ENCODE results near the gene PACC1. TPM values are rescaled to one million over a fixed set of nuclear protein-coding genes. Genes with fewer than 3 reads are reported as not detected.

PACC1 gene
- total RNA-seq, 2 experiments from 2014 or later = 11.4 to 12.1 TPM

DNA sequence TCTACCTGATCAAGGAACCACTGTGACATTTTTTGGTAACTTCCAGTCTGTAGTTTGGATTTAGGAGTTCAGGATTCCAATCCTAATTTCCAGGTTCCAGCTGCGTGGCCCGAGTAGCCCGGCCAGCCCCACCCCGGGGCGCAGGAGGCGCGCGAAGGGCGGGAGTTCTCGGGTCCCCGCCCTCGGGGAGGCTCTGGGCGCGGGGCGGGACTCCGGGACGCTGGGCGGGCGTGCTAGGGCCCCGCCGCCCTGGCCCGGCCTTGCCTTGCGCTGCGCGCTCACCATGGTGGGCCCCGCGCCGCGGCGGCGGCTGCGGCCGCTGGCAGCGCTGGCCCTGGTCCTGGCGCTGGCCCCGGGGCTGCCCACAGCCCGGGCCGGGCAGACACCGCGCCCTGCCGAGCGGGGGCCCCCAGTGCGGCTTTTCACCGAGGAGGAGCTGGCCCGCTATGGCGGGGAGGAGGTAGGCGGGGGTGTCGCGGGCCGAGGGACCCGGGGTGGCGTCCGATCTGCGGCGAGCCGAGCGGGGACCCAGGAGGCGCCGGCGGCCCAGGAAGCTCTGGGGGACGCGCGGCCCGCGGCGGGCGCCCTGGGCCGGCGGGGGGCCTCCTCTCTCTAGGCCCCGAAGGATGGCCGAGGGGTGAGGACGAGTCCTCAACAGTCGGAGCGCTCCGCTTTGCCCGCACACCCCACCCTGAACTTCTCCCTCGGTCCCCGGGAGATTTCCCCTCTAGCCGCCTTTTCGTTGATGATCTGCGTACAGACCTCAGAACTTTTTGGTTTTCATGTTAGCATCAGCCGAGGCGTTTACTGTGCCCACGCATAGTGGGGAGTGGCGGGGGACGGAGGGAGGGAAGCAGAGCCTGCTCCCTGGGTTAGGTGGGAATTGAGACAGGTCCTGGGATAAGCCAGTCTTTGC, 18.2 kb upstream of the PACC1 start, which contains the start of gene NENF:
Gene NENF (plus strand): TSS at position 260 of the 916 bp plus-strand sequence. CDS start 24 bp downstream, at position 284.
- Mint-ChIP-seq H3K36me3 (ENCODE audit: low read depth) (no peaks in the 10 kb centered on the region), H3K27me3 (peaks cover 2% of the 10 kb centered on the region), H3K27ac (no peak within 1 kb of the TSS), H3K4me3 (peak within 1 kb of the TSS; percentile 74), H3K4me1 (peaks cover 23% of the 10 kb centered on the region), H3K9me3 (no peaks in the 10 kb centered on the region)
- POLR2A ChIA-PET = interaction anchor here (0.7 to 2.2 kb wide), 6 partner anchors 18 to 757 kb away, joined by 3 to 13 read pairs (median 4); partner anchors contain the start of genes DTL, INTS7, NEK2 and PACC1
- peak; percentile 82 for DNase-seq
- CTCF ChIA-PET = interaction anchor here (0.7 to 1.4 kb wide), 6 partner anchors 23 to 752 kb away, joined by 3 to 11 read pairs (median 4); partner anchors contain the start of genes DTL and INTS7

DNA sequence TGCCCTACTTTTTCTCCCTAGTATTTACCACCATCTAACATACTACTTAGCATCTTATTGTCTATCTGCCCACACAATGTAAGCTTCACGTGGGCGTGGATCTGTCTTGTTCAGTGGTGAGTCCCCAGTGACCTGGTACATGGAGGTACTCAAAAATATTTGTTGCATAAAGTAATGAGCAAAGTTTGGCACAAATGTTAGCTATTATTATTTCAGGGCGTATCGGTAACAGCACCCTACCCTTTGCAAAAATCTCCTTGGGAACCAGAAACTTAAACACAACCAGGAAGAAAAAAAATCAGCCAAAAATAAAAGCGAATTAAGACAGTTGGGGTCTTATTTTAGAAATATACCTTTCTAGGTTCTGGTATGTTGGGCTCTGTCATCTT, 17.6 kb upstream of the PACC1 start:
- H3K4me3 Mint-ChIP-seq = peak overlapping the region; percentile 68
- H3K36me3 Mint-ChIP-seq (ENCODE audit: low read depth) = no peaks in the 10 kb centered on the region
- H3K9me3 Mint-ChIP-seq = no peaks in the 10 kb centered on the region
- H3K27ac Mint-ChIP-seq = no peak overlapping the region
- CTCF ChIA-PET = interaction anchor here (0.7 to 1.4 kb wide), 4 partner anchors 23 to 752 kb away, joined by 3 to 11 read pairs (median 4); partner anchors contain the start of genes DTL and INTS7
- POLR2A ChIA-PET = interaction anchor here (1.2 to 2.2 kb wide), 3 partner anchors 17 to 142 kb away, joined by 3 to 13 read pairs (median 9); partner anchors contain the start of gene PACC1
- peaks cover 6% of the 10 kb centered on the region for H3K27me3 Mint-ChIP-seq
- no peak for DNase-seq
- H3K4me1 Mint-ChIP-seq = peaks cover 23% of the 10 kb centered on the region

DNA sequence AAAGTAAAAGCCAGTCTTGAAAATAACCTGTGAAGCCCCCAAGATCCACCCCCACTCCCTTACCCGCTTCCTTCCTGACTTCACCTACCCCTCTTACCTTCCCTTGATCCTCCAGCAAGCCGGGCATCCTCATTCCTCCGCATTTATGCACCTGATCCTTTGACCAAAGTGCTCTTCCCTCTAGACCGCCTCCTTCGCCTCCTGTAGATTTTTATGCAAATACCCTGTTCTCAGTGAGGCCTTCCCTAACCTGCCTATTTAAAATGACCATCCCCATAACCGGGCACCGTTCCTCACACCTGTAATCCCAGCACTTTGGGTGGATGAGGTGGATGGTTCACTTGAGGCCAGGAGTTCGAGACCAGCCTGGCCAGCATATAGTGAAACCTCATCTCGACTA, 17.0 kb upstream of the PACC1 start:
- no peak overlapping the region for H3K4me3 Mint-ChIP-seq
- peaks cover 6% of the 10 kb centered on the region for H3K27me3 Mint-ChIP-seq
- ChIA-PET POLR2A (interaction anchor here (1.2 to 2.2 kb wide), 3 partner anchors 17 to 142 kb away, joined by 3 to 13 read pairs (median 9); partner anchors contain the start of gene PACC1), CTCF (interaction anchor here (0.9 to 1.4 kb wide), 3 partner anchors 24 to 396 kb away, joined by 3 to 11 read pairs (median 5); partner anchors contain the start of genes DTL and INTS7)
- peaks cover 23% of the 10 kb centered on the region for H3K4me1 Mint-ChIP-seq
- DNase-seq = no peak
- no peak overlapping the region for H3K27ac Mint-ChIP-seq
- no peaks in the 10 kb centered on the region for H3K36me3 Mint-ChIP-seq (ENCODE audit: low read depth)
- H3K9me3 Mint-ChIP-seq = no peaks in the 10 kb centered on the region

DNA sequence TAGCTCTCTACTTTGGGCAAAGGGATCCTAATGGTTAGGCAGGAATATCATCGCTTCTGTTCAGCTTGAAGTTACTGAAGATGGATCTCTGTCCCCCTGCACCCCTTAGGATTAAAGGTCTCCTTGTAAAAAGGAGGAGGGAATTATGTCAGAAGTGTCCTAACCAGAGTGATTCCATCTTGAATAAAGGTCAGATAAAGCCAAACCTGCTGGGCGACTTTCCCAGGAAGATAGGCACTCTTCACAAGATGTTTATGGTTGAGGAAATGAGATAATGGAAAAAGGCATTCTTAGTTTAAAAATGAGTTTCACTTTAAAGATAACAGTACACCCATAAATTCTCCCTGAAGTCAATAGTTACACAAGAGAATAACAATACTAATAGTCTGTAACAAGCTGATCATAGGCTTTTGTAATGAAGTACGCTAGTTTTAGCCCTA, 16.3 kb upstream of the PACC1 start:
- Mint-ChIP-seq H3K27me3 (peaks cover 6% of the 10 kb centered on the region), H3K36me3 (ENCODE audit: low read depth) (no peaks in the 10 kb centered on the region), H3K27ac (no peak overlapping the region), H3K9me3 (no peaks in the 10 kb centered on the region), H3K4me1 (peaks cover 23% of the 10 kb centered on the region), H3K4me3 (no peak overlapping the region)
- ChIA-PET CTCF (interaction anchor here (1.4 to 1.7 kb wide), 2 partner anchors 25 to 27 kb away, joined by 4 to 12 read pairs; no protein-coding TSS in a partner anchor), POLR2A (interaction anchor here (0.6 to 1.0 kb wide), 2 partner anchors 16 to 395 kb away, joined by 3 read pairs; partner anchors contain the start of genes DTL, INTS7 and PACC1)
- DNase-seq = no peak

DNA sequence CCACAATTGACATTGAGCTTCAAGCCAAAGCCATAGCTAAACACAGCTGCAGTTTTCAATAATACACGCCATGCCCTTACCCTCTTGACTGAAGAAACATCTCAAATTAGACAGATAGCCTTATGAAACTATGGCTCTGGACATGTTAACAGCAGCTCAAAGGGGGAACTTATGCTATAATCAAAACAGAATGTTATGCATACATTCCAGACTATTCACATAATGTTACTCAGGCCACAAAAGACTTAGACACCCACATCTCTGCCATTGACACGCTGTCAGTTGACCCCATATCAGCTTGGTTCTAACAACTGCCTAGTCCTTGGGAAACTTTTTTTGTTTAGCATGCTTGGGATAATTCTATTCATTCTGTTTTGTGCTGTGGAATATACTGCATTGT, 15.7 kb upstream of the PACC1 start:
- ChIA-PET CTCF (interaction anchor here (1.4 to 1.7 kb wide), 2 partner anchors 25 to 27 kb away, joined by 4 to 12 read pairs; no protein-coding TSS in a partner anchor), POLR2A (interaction anchor here (0.6 to 1.4 kb wide), 3 partner anchors 16 to 395 kb away, joined by 3 to 4 read pairs (median 3); partner anchors contain the start of genes DTL, INTS7 and PACC1)
- Mint-ChIP-seq H3K27ac (no peak overlapping the region), H3K4me3 (no peak overlapping the region), H3K27me3 (peaks cover 6% of the 10 kb centered on the region), H3K9me3 (no peaks in the 10 kb centered on the region), H3K4me1 (peaks cover 23% of the 10 kb centered on the region), H3K36me3 (ENCODE audit: low read depth) (no peaks in the 10 kb centered on the region)
- DNase-seq = no peak

DNA sequence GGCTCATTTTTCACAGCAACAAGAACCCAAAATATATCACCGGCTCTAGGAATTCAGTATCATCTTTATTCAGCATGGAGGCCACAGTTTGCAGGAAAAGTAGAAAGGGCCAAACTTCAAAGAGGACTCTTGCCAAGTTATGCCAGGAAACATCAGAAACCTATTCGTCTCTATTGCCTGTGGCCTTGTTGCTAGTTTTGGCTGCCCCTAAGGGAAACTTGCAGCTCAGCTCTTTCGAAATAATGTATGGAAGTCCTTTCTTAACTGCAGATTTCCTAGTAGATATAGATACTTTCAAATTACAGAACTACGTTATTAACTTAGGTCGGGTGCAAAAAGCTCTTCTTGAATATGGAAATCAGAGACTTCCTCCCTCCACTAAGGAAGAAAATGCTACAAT, 13.8 kb upstream of the PACC1 start:
- no peaks in the 10 kb centered on the region for H3K36me3 Mint-ChIP-seq (ENCODE audit: low read depth)
- POLR2A ChIA-PET = interaction anchor here (1.3 kb wide), 1 partner anchor 14 kb away, joined by 3 read pairs; the partner anchor contains the start of gene PACC1
- H3K4me1 Mint-ChIP-seq = peaks cover 16% of the 10 kb centered on the region
- no peak overlapping the region for H3K27ac Mint-ChIP-seq
- H3K27me3 Mint-ChIP-seq = peaks cover 22% of the 10 kb centered on the region
- CTCF ChIA-PET = interaction anchor here (0.9 to 3.7 kb wide), 3 partner anchors 8 to 415 kb away, joined by 3 to 26 read pairs (median 4); no protein-coding TSS in a partner anchor
- no peaks in the 10 kb centered on the region for H3K9me3 Mint-ChIP-seq
- no peak for DNase-seq
- no peak overlapping the region for H3K4me3 Mint-ChIP-seq

DNA sequence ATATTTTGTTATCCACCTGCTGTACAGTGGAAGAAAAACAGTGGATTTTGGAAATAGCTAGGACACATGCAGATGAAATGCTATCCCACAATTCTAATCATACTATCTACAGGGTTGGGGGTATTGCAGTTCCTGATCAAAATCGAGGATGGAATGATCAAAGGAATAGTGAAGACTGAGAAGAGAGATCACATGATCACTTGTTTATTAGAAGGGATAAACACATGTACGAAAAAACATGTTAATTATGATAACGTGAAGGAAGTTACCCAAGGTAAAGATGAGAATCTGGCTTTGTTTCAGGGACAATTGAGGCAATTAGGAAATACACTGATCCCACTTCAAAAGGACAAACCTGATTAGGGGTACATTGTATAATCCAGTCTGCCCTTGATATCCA, 9.2 kb upstream of the PACC1 start:
- no peaks in the 10 kb centered on the region for H3K36me3 Mint-ChIP-seq (ENCODE audit: low read depth)
- CTCF ChIA-PET = no interaction called here
- no peak overlapping the region for H3K27ac Mint-ChIP-seq
- H3K4me3 Mint-ChIP-seq = no peak overlapping the region
- H3K9me3 Mint-ChIP-seq = no peaks in the 10 kb centered on the region
- H3K4me1 Mint-ChIP-seq = no peaks in the 10 kb centered on the region
- H3K27me3 Mint-ChIP-seq = peaks cover 28% of the 10 kb centered on the region
- DNase-seq = no peak
- POLR2A ChIA-PET = no interaction called here

DNA sequence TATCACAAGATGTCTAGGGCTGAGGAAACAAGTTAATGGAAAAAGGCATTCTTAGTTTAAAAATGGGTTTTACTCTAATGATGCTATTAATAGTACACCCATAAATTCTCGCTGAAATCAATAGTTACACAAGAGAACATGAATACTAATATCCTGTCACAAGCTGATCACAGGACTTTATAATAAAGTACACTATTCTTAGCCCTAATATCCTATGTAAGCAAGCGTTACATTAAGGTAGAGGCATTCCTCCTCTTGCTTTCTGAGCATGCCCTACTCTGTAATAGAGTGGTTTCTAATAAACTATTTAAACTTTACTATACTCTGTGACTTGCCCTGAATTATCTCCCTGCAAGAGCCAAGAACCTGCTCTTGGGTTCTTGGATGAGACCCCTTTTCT, 6.5 kb upstream of the PACC1 start:
- Mint-ChIP-seq H3K27ac (no peak overlapping the region), H3K27me3 (peaks cover 24% of the 10 kb centered on the region), H3K4me1 (no peaks in the 10 kb centered on the region), H3K36me3 (ENCODE audit: low read depth) (no peaks in the 10 kb centered on the region), H3K4me3 (no peak overlapping the region), H3K9me3 (no peaks in the 10 kb centered on the region)
- CTCF ChIA-PET = no interaction called here
- no peak for DNase-seq
- POLR2A ChIA-PET = no interaction called here

DNA sequence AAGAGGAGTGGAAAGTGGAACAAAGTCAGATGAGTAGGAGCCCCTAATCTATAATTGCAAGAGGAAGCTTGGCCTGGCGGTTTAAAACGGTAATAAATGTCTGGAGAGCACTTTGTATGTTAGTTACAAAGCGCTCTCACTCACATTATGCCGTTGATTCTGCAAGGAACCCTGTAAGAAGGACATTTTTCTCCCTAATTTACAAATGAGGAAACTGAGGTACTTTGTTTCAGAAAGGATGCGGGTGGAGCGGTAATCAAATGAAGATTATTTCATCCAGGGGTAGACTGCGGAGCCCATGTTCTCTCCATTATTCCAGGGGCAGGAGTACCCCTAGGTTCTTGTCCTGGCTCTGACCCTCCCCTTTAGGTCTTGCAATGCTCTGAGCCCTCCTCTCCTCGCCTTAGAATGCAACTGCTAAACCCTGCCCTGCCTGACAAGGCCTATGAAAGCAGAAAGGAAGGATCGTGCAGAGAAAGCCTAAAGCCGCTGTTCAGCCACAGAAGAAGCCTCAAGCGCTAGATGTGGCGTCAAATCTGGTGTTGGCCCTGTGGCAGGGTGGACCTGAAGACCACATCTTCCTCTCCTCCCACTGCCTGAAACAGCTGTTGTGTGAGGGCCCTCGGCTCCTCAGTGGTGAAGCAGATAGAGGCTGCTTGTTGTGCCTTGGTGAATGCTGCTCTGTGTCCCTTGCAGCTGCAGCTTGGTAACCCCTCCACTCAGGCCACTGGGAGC, 588 bp upstream of the PACC1 start:
- H3K27me3 Mint-ChIP-seq = no peaks in the 10 kb centered on the region
- H3K27ac Mint-ChIP-seq = peak overlapping the region; percentile 83
- DNase-seq = no peak
- ChIA-PET CTCF (interaction anchor here (0.9 to 1.9 kb wide), 6 partner anchors 10 to 381 kb away, joined by 3 to 11 read pairs (median 3); no protein-coding TSS in a partner anchor), POLR2A (interaction anchor here (0.5 to 1.7 kb wide), 5 partner anchors 13 to 379 kb away, joined by 3 to 9 read pairs (median 4); partner anchors contain the start of genes DTL, INTS7 and NENF)
- peaks cover 26% of the 10 kb centered on the region for H3K4me1 Mint-ChIP-seq
- H3K36me3 Mint-ChIP-seq (ENCODE audit: low read depth) = peaks cover 20% of the 10 kb centered on the region
- peak overlapping the region; percentile 98 for H3K4me3 Mint-ChIP-seq
- H3K9me3 Mint-ChIP-seq = no peaks in the 10 kb centered on the region

DNA sequence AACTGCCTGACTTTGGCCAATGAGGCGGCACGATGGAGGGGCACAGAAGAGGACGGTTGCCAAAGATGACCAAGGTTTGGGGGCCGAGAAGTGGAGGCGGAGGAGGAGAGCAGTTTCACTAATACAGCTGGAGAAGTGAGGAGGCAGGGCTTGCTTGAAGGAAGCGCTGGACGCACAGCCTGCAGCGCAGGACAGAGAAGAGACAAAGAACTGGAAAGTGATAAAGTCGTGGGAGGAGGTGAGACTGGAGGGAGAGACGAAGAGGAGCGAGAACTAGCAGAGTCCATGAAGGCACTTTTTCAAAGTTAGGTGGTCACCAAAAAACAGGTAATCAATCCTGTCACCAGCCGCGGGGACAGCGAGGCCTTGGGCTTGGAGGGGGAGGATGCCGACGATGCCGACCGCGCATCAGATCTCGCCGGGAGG, 771 bp downstream of the PACC1 start:
- H3K4me1 Mint-ChIP-seq = peaks cover 26% of the 10 kb centered on the region
- ChIA-PET POLR2A (interaction anchor here (1.0 kb wide), 1 partner anchor 17 kb away, joined by 3 read pairs; no protein-coding TSS in a partner anchor), CTCF (interaction anchor here (1.1 to 1.9 kb wide), 4 partner anchors 12 to 378 kb away, joined by 3 to 11 read pairs (median 4); partner anchors contain the start of genes DTL and INTS7)
- H3K36me3 Mint-ChIP-seq (ENCODE audit: low read depth) = peaks cover 33% of the 10 kb centered on the region
- no peak for DNase-seq
- H3K27me3 Mint-ChIP-seq = no peaks in the 10 kb centered on the region
- H3K9me3 Mint-ChIP-seq = no peaks in the 10 kb centered on the region
- H3K4me3 Mint-ChIP-seq = peak overlapping the region; percentile 98
- peak overlapping the region; percentile 83 for H3K27ac Mint-ChIP-seq

DNA sequence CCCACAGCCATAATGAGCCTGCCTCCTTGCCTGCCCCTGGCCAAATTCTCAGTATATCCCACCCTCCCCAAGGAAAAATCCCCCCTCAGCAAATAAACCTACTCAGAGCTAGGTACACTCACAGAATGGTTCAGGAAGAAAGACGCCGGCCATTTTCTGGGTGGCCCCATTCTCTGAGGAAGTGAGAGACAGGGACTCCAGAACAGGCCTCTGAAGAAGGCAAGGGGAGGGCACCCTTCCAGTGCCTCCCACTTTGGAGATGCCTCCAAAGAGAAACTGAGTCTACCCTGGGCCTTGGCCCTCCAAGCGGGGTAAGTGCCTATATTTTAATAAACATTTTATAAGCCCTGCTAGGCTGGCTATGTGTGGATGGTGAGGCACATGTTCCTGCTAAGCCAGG, 2.3 kb downstream of the PACC1 start:
- Mint-ChIP-seq H3K9me3 (no peaks in the 10 kb centered on the region), H3K27me3 (no peaks in the 10 kb centered on the region), H3K4me1 (peaks cover 26% of the 10 kb centered on the region), H3K36me3 (ENCODE audit: low read depth) (peaks cover 43% of the 10 kb centered on the region), H3K27ac (no peak overlapping the region), H3K4me3 (peak overlapping the region; percentile 98)
- no peak for DNase-seq
- CTCF ChIA-PET = no interaction called here
- POLR2A ChIA-PET = no interaction called here

DNA sequence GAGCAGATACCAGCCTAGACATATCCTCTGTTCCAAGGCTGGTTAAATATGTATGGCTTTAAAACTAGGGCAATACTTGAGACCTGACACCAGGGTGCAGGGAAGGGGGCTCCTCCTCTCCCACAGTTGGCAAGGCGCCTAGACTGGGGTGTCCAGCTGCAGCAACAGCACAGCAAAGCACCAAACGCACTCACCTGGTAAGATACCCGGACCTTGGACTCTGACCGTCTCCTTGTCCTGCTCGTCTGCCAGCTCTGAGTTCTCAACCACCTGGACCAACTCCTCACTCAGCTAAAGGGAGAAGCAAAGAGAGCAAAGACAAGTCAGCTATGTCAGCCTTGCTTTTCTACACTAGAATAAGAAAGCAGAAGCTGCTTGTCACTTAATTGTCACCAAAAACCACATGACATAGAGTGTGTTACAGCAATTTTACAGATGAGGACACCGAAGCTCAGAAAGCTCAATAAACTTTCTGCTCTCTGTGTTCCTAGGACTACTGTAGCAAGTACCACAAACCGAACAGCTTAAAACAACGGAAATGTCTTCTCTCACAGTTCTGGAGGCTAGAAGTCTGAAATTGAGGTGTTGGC, 4.4 kb downstream of the PACC1 start:
- Mint-ChIP-seq H3K4me3 (no peak overlapping the region), H3K9me3 (no peaks in the 10 kb centered on the region), H3K27ac (no peak overlapping the region), H3K27me3 (no peaks in the 10 kb centered on the region), H3K4me1 (peaks cover 26% of the 10 kb centered on the region), H3K36me3 (ENCODE audit: low read depth) (peaks cover 49% of the 10 kb centered on the region)
- CTCF ChIA-PET = no interaction called here
- POLR2A ChIA-PET = no interaction called here
- no peak for DNase-seq

All from activated CD4-positive, alpha-beta memory T cell treated with anti-CD3 and anti-CD28 coated beads, Interleukin-2, amount 10 ng/mL, durations not matched to agents 7 days and 5 days (primary cell).